Vagina (tissue), 2 donors: Measurements from ENCODE around the gene CARD11.

Experiments used
- POLR2A ChIP-seq, 2 donors: fragments of 450-650 bp; IDR thresholded peaks; one replicate each; pipeline ENCODE4 v1.6.1; 2017; ENCODE audit warnings: antibody characterized with exemption in 2 of 2, mild to moderate bottlenecking in 2 of 2, moderate library complexity in 2 of 2
- POLR2AphosphoS5 ChIP-seq, 2 donors: sonication (generic); formaldehyde crosslinking; IDR thresholded peaks; one replicate each; pipeline ENCODE4 v1.9.0; 2017; ENCODE audit warnings: antibody characterized with exemption in 2 of 2, mild to moderate bottlenecking in 2 of 2, low read depth in 1 of 2; ENCODE audit not compliant: insufficient read depth in 1 of 2

GRCh38 chr7:2993396-2993795 lies 50.3 kb downstream of the CARD11 start:
- TF ChIP-seq POLR2AphosphoS5 (IDR thresholded peaks at IDR 0.05; ENCODE audit: insufficient read depth in 1 of 2, low read depth in 1 of 2) (no peak), POLR2A (IDR thresholded peaks at IDR 0.05) (no peak)
